KMS-11 (cell line): ENCODE results near the gene RPA1.
A peak's percentile ranks its signal among the peaks of the same experiment; 100 is the strongest.

ENCODE experiments used
- H2AFZ ChIP-seq: fragments of 200-600 bp; sonication (generic); 2 replicates; pipeline ENCODE4 v1.6.1; 2016; ENCODE audit warnings: antibody characterized with exemption, mixed run types, low read depth
- H3K27ac ChIP-seq: fragments of 200-600 bp; sonication (generic); 2 replicates; pipeline ENCODE4 v1.6.1; 2016; ENCODE audit warnings: mild to moderate bottlenecking, mixed run types
- H3K27me3 ChIP-seq: fragments of 200-600 bp; sonication (generic); 2 replicates; pipeline ENCODE4 v1.6.1; 2017; ENCODE audit warnings: mild to moderate bottlenecking, low read depth, mixed run types, moderate library complexity; ENCODE audit not compliant: insufficient read depth
- H3K36me3 ChIP-seq: fragments of 200-600 bp; sonication (generic); 2 replicates; pipeline ENCODE4 v1.6.1; 2017; ENCODE audit warnings: mild to moderate bottlenecking, mixed run types; ENCODE audit not compliant: insufficient read depth
- H3K4me1 ChIP-seq: fragments of 200-600 bp; sonication (generic); 2 replicates; pipeline ENCODE4 v1.6.1; 2016; ENCODE audit warnings: mild to moderate bottlenecking, low read depth, mixed run types; ENCODE audit not compliant: poor library complexity, severe bottlenecking
- H3K4me2 ChIP-seq: fragments of 200-600 bp; sonication (generic); 2 replicates; pipeline ENCODE4 v1.7.0; 2016; ENCODE audit warnings: mild to moderate bottlenecking, mixed run types
- H3K4me3 ChIP-seq: fragments of 200-600 bp; sonication (generic); IDR thresholded peaks from 2 replicates; pipeline ENCODE4 v1.6.1; 2017; ENCODE audit warnings: low read depth, low read length, mixed read lengths; ENCODE audit not compliant: insufficient read depth
- H3K79me2 ChIP-seq: fragments of 200-600 bp; sonication (generic); 2 replicates; pipeline ENCODE4 v1.6.1; 2016; ENCODE audit warnings: low read depth, mixed run types; ENCODE audit not compliant: insufficient read depth
- H3K9ac ChIP-seq: fragments of 200-600 bp; sonication (generic); 2 replicates; pipeline ENCODE4 v1.6.1; 2016; ENCODE audit warnings: mild to moderate bottlenecking, mixed run types
- H4K20me1 ChIP-seq: fragments of 200-600 bp; sonication (generic); 2 replicates; pipeline ENCODE4 v1.6.1; 2016; ENCODE audit warnings: mild to moderate bottlenecking, mixed run types; ENCODE audit not compliant: insufficient read depth
- TF ChIP-seq, protein P1 (sequence below): fragments of 200-600 bp; sonication (generic); conservative IDR thresholded peaks from 2 replicates; pipeline ENCODE4 v1.6.1; 2017; ENCODE audit warnings: low read depth, mild to moderate bottlenecking, antibody characterized with exemption, low read length, moderate library complexity, mixed read lengths

Gene RPA1

DNA sequence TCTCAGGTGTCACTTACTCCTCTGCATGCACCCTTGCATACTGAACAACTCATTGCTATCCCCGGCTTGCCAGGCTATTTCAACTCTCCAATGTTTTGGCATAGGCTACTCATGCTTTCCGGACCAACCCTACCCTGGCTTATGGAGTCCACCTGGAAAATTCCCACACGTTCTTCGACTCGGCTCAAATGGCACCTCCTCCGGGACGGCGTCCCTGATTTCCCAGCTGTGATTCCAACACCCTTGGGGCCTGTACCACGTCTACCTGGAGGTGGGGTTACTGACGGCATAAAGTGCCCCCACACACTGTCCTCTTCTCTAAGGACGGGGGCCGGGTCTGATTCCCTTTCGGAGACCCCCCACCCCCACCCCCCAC lies 601 bp upstream of the RPA1 start:
- H3K4me2 ChIP-seq, result peak overlapping the region; percentile 77
- H3K79me2 ChIP-seq, result peaks cover 20% of the 10 kb centered on the region; the same call in 1 of the 2 replicates
- H4K20me1 ChIP-seq, result no peaks in the 10 kb centered on the region
- TF ChIP-seq, protein P1, sequence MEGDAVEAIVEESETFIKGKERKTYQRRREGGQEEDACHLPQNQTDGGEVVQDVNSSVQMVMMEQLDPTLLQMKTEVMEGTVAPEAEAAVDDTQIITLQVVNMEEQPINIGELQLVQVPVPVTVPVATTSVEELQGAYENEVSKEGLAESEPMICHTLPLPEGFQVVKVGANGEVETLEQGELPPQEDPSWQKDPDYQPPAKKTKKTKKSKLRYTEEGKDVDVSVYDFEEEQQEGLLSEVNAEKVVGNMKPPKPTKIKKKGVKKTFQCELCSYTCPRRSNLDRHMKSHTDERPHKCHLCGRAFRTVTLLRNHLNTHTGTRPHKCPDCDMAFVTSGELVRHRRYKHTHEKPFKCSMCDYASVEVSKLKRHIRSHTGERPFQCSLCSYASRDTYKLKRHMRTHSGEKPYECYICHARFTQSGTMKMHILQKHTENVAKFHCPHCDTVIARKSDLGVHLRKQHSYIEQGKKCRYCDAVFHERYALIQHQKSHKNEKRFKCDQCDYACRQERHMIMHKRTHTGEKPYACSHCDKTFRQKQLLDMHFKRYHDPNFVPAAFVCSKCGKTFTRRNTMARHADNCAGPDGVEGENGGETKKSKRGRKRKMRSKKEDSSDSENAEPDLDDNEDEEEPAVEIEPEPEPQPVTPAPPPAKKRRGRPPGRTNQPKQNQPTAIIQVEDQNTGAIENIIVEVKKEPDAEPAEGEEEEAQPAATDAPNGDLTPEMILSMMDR, result no peak
- no peaks in the 10 kb centered on the region for H3K27me3 ChIP-seq
- peak overlapping the region; percentile 41; the same call in 1 of the 2 replicates for H3K9ac ChIP-seq
- no peaks in the 10 kb centered on the region for H3K36me3 ChIP-seq
- peak overlapping the region; percentile 66; the same call in 1 of the 2 replicates for H2AFZ ChIP-seq
- peaks cover 38% of the 10 kb centered on the region for H3K4me1 ChIP-seq
- no peak overlapping the region for H3K27ac ChIP-seq
- no peak overlapping the region for H3K4me3 ChIP-seq

DNA sequence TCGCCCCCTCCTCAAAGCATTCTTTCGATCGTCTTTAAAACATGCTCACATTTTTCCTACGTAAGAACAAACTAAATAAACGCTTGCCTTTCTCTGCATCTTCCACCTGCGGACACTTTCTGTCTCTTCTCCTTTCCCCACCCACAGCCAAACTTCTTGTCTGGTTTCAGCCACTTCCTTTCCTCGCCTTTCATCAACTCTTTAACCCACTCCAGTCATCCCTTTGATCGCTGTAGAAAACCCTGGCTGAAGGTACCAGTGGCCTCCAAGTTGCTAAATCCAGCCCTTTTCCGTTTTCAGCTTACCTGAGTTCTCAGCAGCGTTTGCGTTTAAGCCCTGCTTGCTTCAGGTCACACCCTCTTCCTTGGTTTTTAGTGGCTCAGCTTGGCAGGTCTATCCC lies 483 bp downstream of the RPA1 start:
- Histone ChIP-seq H3K9ac (no peak overlapping the region), H3K79me2 (peaks cover 20% of the 10 kb centered on the region; the same call in 1 of the 2 replicates), H3K4me2 (peak overlapping the region; percentile 93), H4K20me1 (no peaks in the 10 kb centered on the region), H3K27me3 (no peaks in the 10 kb centered on the region), H3K27ac (no peak overlapping the region; the same call in 1 of the 2 replicates), H2AFZ (peak overlapping the region; percentile 66; the same call in 1 of the 2 replicates), H3K36me3 (no peaks in the 10 kb centered on the region), H3K4me1 (peaks cover 40% of the 10 kb centered on the region), H3K4me3 (no peak overlapping the region)
- TF ChIP-seq, protein P1, result no peak

DNA sequence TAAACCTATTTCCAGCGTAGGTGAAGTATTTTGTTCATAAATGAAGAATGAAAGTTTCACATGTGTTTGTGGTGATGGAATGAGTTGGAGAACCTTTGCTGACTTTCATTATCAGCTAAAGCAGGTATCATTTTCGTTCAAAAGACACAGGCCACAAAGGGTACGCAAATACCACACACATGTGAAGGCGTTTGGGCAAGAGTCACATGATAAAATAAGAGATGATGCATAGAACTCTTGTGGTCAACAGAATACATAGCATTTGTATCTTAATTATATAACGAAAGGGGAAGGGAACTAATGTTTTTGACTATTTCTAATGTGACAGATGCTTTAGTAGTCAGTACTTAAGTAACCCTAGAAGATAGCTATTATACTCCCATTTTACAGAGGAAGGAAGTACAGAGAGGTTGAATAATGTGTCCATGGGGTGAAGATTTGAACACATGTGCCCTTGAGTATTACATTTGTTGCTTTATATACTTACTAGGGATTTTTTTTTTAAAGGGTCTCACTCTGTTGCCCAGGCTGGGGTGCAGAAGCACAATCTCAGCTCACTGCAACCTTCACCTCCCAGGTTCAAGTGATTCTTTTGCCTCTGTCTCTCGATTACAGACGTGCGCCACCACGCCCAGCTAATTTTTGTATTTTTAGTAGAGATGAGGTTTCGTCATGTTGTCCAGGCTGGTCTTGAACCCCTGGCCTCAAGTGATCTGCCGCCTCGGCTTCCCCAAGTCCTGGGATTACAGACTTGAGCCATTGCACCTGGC lies 4.8 kb downstream of the RPA1 start:
- Histone ChIP-seq H3K79me2 (peaks cover 26% of the 10 kb centered on the region; the same call in 1 of the 2 replicates), H2AFZ (no peak overlapping the region), H3K36me3 (no peaks in the 10 kb centered on the region), H3K9ac (no peak overlapping the region), H3K4me2 (peak overlapping the region; percentile 60), H3K27ac (no peak overlapping the region; the same call in 1 of the 2 replicates), H3K27me3 (no peaks in the 10 kb centered on the region), H3K4me3 (no peak overlapping the region), H3K4me1 (peaks cover 44% of the 10 kb centered on the region), H4K20me1 (no peaks in the 10 kb centered on the region)
- TF ChIP-seq, protein P1, result no peak

- no peaks in the 10 kb centered on the region for H3K36me3 ChIP-seq
Measured at GRCh38 chr17:1839516-1839915, 9.7 kb downstream of the RPA1 start.

More at GRCh38 chr17:1839516-1839915, 9.7 kb downstream of the RPA1 start:
- no peak overlapping the region for H3K9ac ChIP-seq
- peaks cover 22% of the 10 kb centered on the region; the same call in 1 of the 2 replicates for H3K79me2 ChIP-seq
- no peak overlapping the region for H3K4me2 ChIP-seq
- H3K4me3 ChIP-seq, result no peak overlapping the region
- no peak overlapping the region for H3K27ac ChIP-seq
- peaks cover 33% of the 10 kb centered on the region for H3K4me1 ChIP-seq
- TF ChIP-seq, protein P1, result no peak
- no peak overlapping the region for H2AFZ ChIP-seq
- no peaks in the 10 kb centered on the region for H4K20me1 ChIP-seq
- H3K27me3 ChIP-seq, result no peaks in the 10 kb centered on the region
